Measurements from ENCODE around the gene ZW10.

Gene ZW10

DNA sequence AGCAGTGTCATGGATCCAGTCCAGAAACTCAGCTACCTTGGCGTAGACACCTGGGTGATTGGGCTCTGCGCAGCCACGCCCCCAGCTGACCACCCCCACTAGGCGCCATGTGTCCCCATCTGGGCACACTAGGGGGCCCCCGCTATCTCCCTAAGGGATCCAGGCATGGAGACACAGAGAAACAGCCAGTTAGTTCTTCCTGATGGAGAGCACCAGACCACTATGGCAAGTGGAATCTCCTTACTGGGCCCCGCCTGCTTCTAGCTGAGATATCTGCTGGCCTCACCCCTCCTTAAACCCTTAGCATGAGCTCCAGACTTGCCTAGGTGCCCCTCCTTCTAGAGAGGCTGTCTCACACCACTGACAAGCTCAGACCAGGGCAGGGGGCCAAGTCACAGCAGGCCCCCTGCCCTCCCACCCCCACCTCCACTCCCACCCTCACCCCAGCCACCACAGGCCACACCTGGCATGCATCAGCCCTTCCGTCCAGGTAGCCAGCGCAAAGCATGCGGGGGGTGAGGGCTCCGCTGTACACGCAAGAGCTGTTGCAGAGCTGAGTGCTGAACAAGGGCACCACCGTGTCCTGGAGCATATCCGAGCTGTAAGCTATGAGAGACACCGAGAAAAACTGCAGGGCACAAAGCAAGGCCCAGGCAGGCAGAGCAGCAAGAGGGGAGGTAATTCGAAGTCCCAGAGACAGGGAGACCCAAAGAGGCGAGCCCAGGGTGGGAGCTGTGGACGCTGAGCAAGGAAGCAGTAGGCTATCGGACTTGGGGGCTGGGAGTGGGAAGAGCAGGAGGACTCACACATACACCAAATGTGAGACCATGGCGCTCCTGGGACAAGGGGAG is 83.5 kb downstream of the ZW10 start:
- TF ChIP-seq EZH2 (IDR thresholded peaks at IDR 0.05; ENCODE audit: borderline replicate concordance, low read length) = no peak
- TF ChIP-seq, protein P1, sequence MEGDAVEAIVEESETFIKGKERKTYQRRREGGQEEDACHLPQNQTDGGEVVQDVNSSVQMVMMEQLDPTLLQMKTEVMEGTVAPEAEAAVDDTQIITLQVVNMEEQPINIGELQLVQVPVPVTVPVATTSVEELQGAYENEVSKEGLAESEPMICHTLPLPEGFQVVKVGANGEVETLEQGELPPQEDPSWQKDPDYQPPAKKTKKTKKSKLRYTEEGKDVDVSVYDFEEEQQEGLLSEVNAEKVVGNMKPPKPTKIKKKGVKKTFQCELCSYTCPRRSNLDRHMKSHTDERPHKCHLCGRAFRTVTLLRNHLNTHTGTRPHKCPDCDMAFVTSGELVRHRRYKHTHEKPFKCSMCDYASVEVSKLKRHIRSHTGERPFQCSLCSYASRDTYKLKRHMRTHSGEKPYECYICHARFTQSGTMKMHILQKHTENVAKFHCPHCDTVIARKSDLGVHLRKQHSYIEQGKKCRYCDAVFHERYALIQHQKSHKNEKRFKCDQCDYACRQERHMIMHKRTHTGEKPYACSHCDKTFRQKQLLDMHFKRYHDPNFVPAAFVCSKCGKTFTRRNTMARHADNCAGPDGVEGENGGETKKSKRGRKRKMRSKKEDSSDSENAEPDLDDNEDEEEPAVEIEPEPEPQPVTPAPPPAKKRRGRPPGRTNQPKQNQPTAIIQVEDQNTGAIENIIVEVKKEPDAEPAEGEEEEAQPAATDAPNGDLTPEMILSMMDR (IDR thresholded peaks at IDR 0.05; ENCODE audit: low read length) = no peak
- Histone ChIP-seq H3K27ac (ENCODE audit: low read depth, low read length, poor library complexity, severe bottlenecking) (no peak overlapping the region), H3K27me3 (ENCODE audit: insufficient read depth, low read length) (no peaks in the 10 kb centered on the region), H3K4me3 (ENCODE audit: low read depth, low read length, poor library complexity, severe bottlenecking) (no peak overlapping the region), H3K79me2 (ENCODE audit: insufficient read depth, low read length) (no peaks in the 10 kb centered on the region), H3K4me1 (ENCODE audit: insufficient read depth, low read length, severe bottlenecking) (no peaks in the 10 kb centered on the region), H4K20me1 (ENCODE audit: insufficient read depth, low read length) (no peaks in the 10 kb centered on the region), H3K9ac (ENCODE audit: low read length) (no peak overlapping the region), H2AFZ (ENCODE audit: low read length) (no peak overlapping the region), H3K4me2 (ENCODE audit: low read length) (no peak overlapping the region), H3K36me3 (ENCODE audit: insufficient read depth, low read length) (no peaks in the 10 kb centered on the region), H3K9me2 (ENCODE audit: low read depth, low read length) (no peaks in the 10 kb centered on the region), H3F3A (ENCODE audit: insufficient read depth, low read length) (no peaks in the 10 kb centered on the region), H3K9me3 (ENCODE audit: low read length) (no peaks in the 10 kb centered on the region)

- TF ChIP-seq, protein P1 (IDR thresholded peaks at IDR 0.05; ENCODE audit: low read length) = no peak
- TF ChIP-seq EZH2 (IDR thresholded peaks at IDR 0.05; ENCODE audit: borderline replicate concordance, low read length) = no peak
- no peaks in the 10 kb centered on the region for H3K9me3 ChIP-seq (ENCODE audit: low read length)
- no peak overlapping the region for H3K4me2 ChIP-seq (ENCODE audit: low read length)
- H3K4me3 ChIP-seq (ENCODE audit: low read depth, low read length, poor library complexity, severe bottlenecking) = no peak overlapping the region
- H4K20me1 ChIP-seq (ENCODE audit: insufficient read depth, low read length) = no peaks in the 10 kb centered on the region
- no peaks in the 10 kb centered on the region for H3K9me2 ChIP-seq (ENCODE audit: low read depth, low read length)
- no peak overlapping the region for H2AFZ ChIP-seq (ENCODE audit: low read length)
- H3F3A ChIP-seq (ENCODE audit: insufficient read depth, low read length) = no peaks in the 10 kb centered on the region
- no peak overlapping the region for H3K9ac ChIP-seq (ENCODE audit: low read length)
- H3K79me2 ChIP-seq (ENCODE audit: insufficient read depth, low read length) = no peaks in the 10 kb centered on the region
- H3K27ac ChIP-seq (ENCODE audit: low read depth, low read length, poor library complexity, severe bottlenecking) = no peak overlapping the region
- no peaks in the 10 kb centered on the region for H3K4me1 ChIP-seq (ENCODE audit: insufficient read depth, low read length, severe bottlenecking)
- no peaks in the 10 kb centered on the region for H3K27me3 ChIP-seq (ENCODE audit: insufficient read depth, low read length)
- no peaks in the 10 kb centered on the region for H3K36me3 ChIP-seq (ENCODE audit: insufficient read depth, low read length)
These were observed 87.7 kb downstream of the ZW10 start for GRCh38 chr11:113685654-113686359.

DNA sequence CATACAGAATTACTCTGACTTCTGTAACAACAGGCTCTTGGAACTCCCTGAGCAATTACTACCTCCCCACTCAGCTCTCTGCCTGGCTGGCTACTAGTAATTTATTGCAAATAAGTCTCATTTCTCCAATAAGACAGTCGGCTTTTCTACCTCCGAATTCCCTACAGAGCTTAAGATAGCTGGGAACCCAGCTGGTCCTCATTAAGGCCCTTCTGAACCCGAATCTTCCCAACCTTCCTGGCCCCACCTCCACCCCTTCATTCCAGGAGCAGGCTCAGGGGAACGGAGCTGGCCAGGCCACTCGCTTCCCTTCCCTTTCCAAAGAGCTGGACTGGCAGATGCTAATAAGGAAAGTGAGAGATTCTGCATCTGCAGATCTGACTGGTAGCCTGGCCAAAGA is 89.0 kb downstream of the ZW10 start:
- Histone ChIP-seq H3K9me3 (ENCODE audit: low read length) (no peaks in the 10 kb centered on the region), H3K27ac (ENCODE audit: low read depth, low read length, poor library complexity, severe bottlenecking) (no peak overlapping the region), H4K20me1 (ENCODE audit: insufficient read depth, low read length) (no peaks in the 10 kb centered on the region), H2AFZ (ENCODE audit: low read length) (no peak overlapping the region), H3K36me3 (ENCODE audit: insufficient read depth, low read length) (no peaks in the 10 kb centered on the region), H3K4me3 (ENCODE audit: low read depth, low read length, poor library complexity, severe bottlenecking) (no peak overlapping the region), H3K4me1 (ENCODE audit: insufficient read depth, low read length, severe bottlenecking) (no peaks in the 10 kb centered on the region), H3F3A (ENCODE audit: insufficient read depth, low read length) (no peaks in the 10 kb centered on the region), H3K27me3 (ENCODE audit: insufficient read depth, low read length) (no peaks in the 10 kb centered on the region), H3K9ac (ENCODE audit: low read length) (no peak overlapping the region), H3K4me2 (ENCODE audit: low read length) (no peak overlapping the region), H3K9me2 (ENCODE audit: low read depth, low read length) (no peaks in the 10 kb centered on the region), H3K79me2 (ENCODE audit: insufficient read depth, low read length) (no peaks in the 10 kb centered on the region)
- no peak for TF ChIP-seq EZH2 (IDR thresholded peaks at IDR 0.05; ENCODE audit: borderline replicate concordance, low read length)
- TF ChIP-seq, protein P1 (IDR thresholded peaks at IDR 0.05; ENCODE audit: low read length) = no peak

Measured in OCI-LY1 (cell line).